ENCODE measurements around the gene SLC12A7. TPM values are rescaled to one million over a fixed set of nuclear protein-coding genes. Genes with fewer than 3 reads are reported as not detected.

Gene SLC12A7
- total RNA-seq, 2 experiments from 2014 or later, result 0.06 TPM; not detected in 1

DNA sequence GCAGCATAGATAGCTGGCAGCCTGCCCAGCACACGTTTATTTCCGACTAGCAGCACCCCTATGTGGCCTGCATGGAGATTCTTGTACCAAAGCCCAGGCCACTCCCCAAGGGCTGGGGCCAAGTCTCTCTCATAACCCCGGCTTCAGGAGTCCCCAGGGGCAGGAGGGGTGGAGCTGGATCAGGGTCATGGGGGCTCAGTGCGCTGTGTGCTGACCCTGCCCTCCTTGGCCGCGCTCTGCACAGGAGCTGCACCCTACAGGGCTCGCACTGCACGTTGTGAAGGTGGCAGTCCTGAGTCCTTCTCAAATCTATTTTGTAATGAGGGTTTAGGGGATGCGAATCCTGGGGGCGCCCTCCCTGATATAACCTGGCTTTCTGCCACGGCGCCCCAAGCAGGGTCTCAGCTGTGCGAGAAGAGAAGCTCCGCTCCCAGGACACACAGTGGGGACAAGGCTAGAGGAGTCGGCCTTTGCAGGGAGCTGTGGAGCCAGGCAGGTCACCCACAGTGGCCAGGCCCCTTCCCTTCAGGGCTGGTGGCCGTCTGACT is 74.7 kb downstream of the SLC12A7 start:
- H3K9me3 ChIP-seq (ENCODE audit: low read length), result no peaks in the 10 kb centered on the region
- H4K20me1 ChIP-seq (ENCODE audit: insufficient read depth, low read length), result no peaks in the 10 kb centered on the region
- no peak overlapping the region for H3K4me2 ChIP-seq (ENCODE audit: low read length)
- TF ChIP-seq, protein P1, sequence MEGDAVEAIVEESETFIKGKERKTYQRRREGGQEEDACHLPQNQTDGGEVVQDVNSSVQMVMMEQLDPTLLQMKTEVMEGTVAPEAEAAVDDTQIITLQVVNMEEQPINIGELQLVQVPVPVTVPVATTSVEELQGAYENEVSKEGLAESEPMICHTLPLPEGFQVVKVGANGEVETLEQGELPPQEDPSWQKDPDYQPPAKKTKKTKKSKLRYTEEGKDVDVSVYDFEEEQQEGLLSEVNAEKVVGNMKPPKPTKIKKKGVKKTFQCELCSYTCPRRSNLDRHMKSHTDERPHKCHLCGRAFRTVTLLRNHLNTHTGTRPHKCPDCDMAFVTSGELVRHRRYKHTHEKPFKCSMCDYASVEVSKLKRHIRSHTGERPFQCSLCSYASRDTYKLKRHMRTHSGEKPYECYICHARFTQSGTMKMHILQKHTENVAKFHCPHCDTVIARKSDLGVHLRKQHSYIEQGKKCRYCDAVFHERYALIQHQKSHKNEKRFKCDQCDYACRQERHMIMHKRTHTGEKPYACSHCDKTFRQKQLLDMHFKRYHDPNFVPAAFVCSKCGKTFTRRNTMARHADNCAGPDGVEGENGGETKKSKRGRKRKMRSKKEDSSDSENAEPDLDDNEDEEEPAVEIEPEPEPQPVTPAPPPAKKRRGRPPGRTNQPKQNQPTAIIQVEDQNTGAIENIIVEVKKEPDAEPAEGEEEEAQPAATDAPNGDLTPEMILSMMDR (conservative IDR thresholded peaks at IDR 0.05; ENCODE audit: low read length), result no peak
- TF ChIP-seq EZH2phosphoT487 (IDR thresholded peaks at IDR 0.05; ENCODE audit: borderline replicate concordance, low read depth, low read length), result no peak
- no TSS peak for BruUV-seq (replicated peaks)
- no peaks in the 10 kb centered on the region for H3K9me2 ChIP-seq (ENCODE audit: insufficient read depth, low read length)
- H3K4me3 ChIP-seq (ENCODE audit: low read depth, low read length, poor library complexity, severe bottlenecking), result no peak overlapping the region
- no peak overlapping the region for H3K27ac ChIP-seq (ENCODE audit: low read depth, low read length, poor library complexity, severe bottlenecking)
- H3K79me2 ChIP-seq (ENCODE audit: insufficient read depth, low read depth, low read length), result no peaks in the 10 kb centered on the region
- no peak overlapping the region for H2AFZ ChIP-seq (ENCODE audit: low read length)
- intact Hi-C loops (cut with micrococcal nuclease; ENCODE audit: unreplicated experiment), result no loop called here
- no peak for DNase-seq (ENCODE audit: low spot score)
- no peaks in the 10 kb centered on the region for H3K36me3 ChIP-seq (ENCODE audit: insufficient read depth, low read length)
- ChIA-PET POLR2A (interaction anchor here (0.7 kb wide), 1 partner anchor 20 kb away, joined by 3 read pairs; no protein-coding TSS in a partner anchor), CTCF (ENCODE audit: unreplicated experiment) (no interaction called here)
- H3K4me1 ChIP-seq (ENCODE audit: insufficient read depth, low read length, poor library complexity, severe bottlenecking), result no peaks in the 10 kb centered on the region

- Histone ChIP-seq H2AFZ (ENCODE audit: low read length) (no peak overlapping the region), H3K4me3 (ENCODE audit: low read depth, low read length, poor library complexity, severe bottlenecking) (no peak overlapping the region), H4K20me1 (ENCODE audit: insufficient read depth, low read length) (no peaks in the 10 kb centered on the region), H3K4me2 (ENCODE audit: low read length) (no peak overlapping the region), H3K9me3 (ENCODE audit: low read length) (no peaks in the 10 kb centered on the region), H3K79me2 (ENCODE audit: insufficient read depth, low read depth, low read length) (no peaks in the 10 kb centered on the region), H3K27ac (ENCODE audit: low read depth, low read length, poor library complexity, severe bottlenecking) (no peak overlapping the region), H3K4me1 (ENCODE audit: insufficient read depth, low read length, poor library complexity, severe bottlenecking) (no peaks in the 10 kb centered on the region), H3K9me2 (ENCODE audit: insufficient read depth, low read length) (no peaks in the 10 kb centered on the region), H3K36me3 (ENCODE audit: insufficient read depth, low read length) (no peaks in the 10 kb centered on the region)
- DNase-seq (ENCODE audit: low spot score), result no peak
- intact Hi-C loops (cut with micrococcal nuclease; ENCODE audit: unreplicated experiment), result no loop called here
- ChIA-PET POLR2A (interaction anchor here (0.7 kb wide), 1 partner anchor 20 kb away, joined by 3 read pairs; no protein-coding TSS in a partner anchor), CTCF (ENCODE audit: unreplicated experiment) (no interaction called here)
- no TSS peak for BruUV-seq (replicated peaks)
- no peak for TF ChIP-seq EZH2phosphoT487 (IDR thresholded peaks at IDR 0.05; ENCODE audit: borderline replicate concordance, low read depth, low read length)
- TF ChIP-seq, protein P1 (conservative IDR thresholded peaks at IDR 0.05; ENCODE audit: low read length), result no peak
Observed at GRCh38 chr5:1036504-1037122, 75.2 kb downstream of the SLC12A7 start.
